Measurements from ENCODE around the gene WAC. TPM values are rescaled to one million over a fixed set of nuclear protein-coding genes. Genes with fewer than 3 reads are reported as not detected.
A peak's percentile ranks its signal among the peaks of the same experiment; 100 is the strongest.
"Not testable (repeated sequence)": the region's sequence is repeated elsewhere in the genome, so short reads cannot be mapped to it uniquely, and the experiment has no call there.

Gene WAC
- total RNA-seq, 1 donor from 2014 or later, result 36.6 TPM

DNA sequence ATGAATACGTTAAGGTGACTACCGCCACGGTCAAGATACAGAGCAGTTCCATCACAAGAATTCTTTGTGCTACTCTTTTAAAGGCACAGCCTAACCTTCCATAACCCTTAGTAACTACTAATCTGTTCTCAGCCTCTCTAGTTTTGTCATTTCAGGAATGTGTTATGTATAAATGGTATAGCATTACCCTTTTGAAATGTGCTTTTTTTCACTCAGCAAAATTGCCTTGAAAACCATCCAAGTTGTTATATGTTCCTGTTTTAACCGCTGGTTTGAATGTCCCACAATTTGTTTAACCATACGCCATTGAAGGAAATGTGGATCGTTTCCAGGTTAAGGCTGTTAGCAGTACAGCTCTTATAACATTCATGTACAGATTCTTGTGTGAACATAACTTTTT is 32.0 kb downstream of the WAC start:
- TF ChIP-seq, protein P1, sequence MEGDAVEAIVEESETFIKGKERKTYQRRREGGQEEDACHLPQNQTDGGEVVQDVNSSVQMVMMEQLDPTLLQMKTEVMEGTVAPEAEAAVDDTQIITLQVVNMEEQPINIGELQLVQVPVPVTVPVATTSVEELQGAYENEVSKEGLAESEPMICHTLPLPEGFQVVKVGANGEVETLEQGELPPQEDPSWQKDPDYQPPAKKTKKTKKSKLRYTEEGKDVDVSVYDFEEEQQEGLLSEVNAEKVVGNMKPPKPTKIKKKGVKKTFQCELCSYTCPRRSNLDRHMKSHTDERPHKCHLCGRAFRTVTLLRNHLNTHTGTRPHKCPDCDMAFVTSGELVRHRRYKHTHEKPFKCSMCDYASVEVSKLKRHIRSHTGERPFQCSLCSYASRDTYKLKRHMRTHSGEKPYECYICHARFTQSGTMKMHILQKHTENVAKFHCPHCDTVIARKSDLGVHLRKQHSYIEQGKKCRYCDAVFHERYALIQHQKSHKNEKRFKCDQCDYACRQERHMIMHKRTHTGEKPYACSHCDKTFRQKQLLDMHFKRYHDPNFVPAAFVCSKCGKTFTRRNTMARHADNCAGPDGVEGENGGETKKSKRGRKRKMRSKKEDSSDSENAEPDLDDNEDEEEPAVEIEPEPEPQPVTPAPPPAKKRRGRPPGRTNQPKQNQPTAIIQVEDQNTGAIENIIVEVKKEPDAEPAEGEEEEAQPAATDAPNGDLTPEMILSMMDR (IDR thresholded peaks at IDR 0.05; ENCODE audit: insufficient read depth, low read length, severe bottlenecking), result no peak
- H3K27me3 ChIP-seq (ENCODE audit: control insufficient read depth, insufficient read depth, low read length), result no peaks in the 10 kb centered on the region
- FAIRE-seq, result no peak
- DNase-seq (ENCODE audit: low read depth), result no peak
- H3K36me3 ChIP-seq (ENCODE audit: control insufficient read depth, insufficient read depth, low read length), result peaks cover 4% of the 10 kb centered on the region
- H3K4me3 ChIP-seq (ENCODE audit: low read depth, low read length), result no peak overlapping the region

- no peak overlapping the region for H3K4me3 ChIP-seq (ENCODE audit: low read depth, low read length)
- DNase-seq (ENCODE audit: low read depth) (no peak), FAIRE-seq (no peak)
- TF ChIP-seq, protein P1 (IDR thresholded peaks at IDR 0.05; ENCODE audit: insufficient read depth, low read length, severe bottlenecking), result no peak
- peaks cover 2% of the 10 kb centered on the region for H3K36me3 ChIP-seq (ENCODE audit: control insufficient read depth, insufficient read depth, low read length)
- no peaks in the 10 kb centered on the region for H3K27me3 ChIP-seq (ENCODE audit: control insufficient read depth, insufficient read depth, low read length)
These were observed 33.6 kb downstream of the WAC start for GRCh38 chr10:28566458-28567015.

DNA sequence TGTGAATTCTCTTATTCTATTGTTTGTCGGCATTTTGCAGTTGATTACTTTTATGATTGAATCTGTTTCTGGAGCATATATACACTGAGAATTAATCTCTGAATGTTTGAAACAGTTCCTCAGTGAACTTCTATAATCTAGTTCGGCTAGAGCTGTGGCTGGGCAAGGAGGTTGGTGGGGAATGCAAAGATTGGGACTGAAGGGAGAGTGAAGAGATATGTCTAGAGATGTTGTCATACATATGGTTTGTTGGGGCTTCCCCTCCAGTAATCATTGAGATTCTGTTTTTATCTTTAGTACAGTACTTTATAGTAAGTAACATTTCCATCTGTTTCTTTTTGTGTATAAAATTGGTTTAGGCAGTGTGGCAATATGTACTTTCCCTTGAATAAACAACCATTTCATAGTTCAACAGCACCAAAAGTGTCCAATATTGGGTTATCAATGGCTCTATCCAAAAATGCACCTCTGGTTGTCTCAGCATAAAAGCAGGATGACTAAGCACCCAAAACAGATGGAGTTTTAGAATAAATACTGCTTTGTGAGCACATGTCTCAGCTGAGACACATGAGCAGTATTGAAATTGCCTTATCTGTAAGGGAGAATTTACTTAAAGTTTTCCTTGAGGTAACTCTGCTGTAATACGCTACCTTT is 36.7 kb downstream of the WAC start:
- Histone ChIP-seq H3K36me3 (ENCODE audit: control insufficient read depth, insufficient read depth, low read length) (peaks cover 2% of the 10 kb centered on the region), H3K4me3 (ENCODE audit: low read depth, low read length) (no peak overlapping the region), H3K27me3 (ENCODE audit: control insufficient read depth, insufficient read depth, low read length) (no peaks in the 10 kb centered on the region)
- TF ChIP-seq, protein P1 (IDR thresholded peaks at IDR 0.05; ENCODE audit: insufficient read depth, low read length, severe bottlenecking), result no peak
- DNase-seq (ENCODE audit: low read depth), result peak; percentile 25
- no peak for FAIRE-seq

- Histone ChIP-seq H3K27me3 (ENCODE audit: control insufficient read depth, insufficient read depth, low read length) (no peaks in the 10 kb centered on the region), H3K4me3 (ENCODE audit: low read depth, low read length) (no peak overlapping the region), H3K36me3 (ENCODE audit: control insufficient read depth, insufficient read depth, low read length) (peaks cover 2% of the 10 kb centered on the region)
- no peak for FAIRE-seq
- TF ChIP-seq, protein P1 (IDR thresholded peaks at IDR 0.05; ENCODE audit: insufficient read depth, low read length, severe bottlenecking), result no peak
- DNase-seq (ENCODE audit: low read depth), result no peak
These were observed 37.7 kb downstream of the WAC start for GRCh38 chr10:28570598-28570997.

GRCh38 chr10:28571265-28571664 is 38.3 kb downstream of the WAC start:
- peaks cover 2% of the 10 kb centered on the region for H3K36me3 ChIP-seq (ENCODE audit: control insufficient read depth, insufficient read depth, low read length)
- DNase-seq (ENCODE audit: low read depth), result no peak
- FAIRE-seq, result no peak
- no peak overlapping the region for H3K4me3 ChIP-seq (ENCODE audit: low read depth, low read length)
- TF ChIP-seq, protein P1 (IDR thresholded peaks at IDR 0.05; ENCODE audit: insufficient read depth, low read length, severe bottlenecking), result no peak
- H3K27me3 ChIP-seq (ENCODE audit: control insufficient read depth, insufficient read depth, low read length), result no peaks in the 10 kb centered on the region

DNA sequence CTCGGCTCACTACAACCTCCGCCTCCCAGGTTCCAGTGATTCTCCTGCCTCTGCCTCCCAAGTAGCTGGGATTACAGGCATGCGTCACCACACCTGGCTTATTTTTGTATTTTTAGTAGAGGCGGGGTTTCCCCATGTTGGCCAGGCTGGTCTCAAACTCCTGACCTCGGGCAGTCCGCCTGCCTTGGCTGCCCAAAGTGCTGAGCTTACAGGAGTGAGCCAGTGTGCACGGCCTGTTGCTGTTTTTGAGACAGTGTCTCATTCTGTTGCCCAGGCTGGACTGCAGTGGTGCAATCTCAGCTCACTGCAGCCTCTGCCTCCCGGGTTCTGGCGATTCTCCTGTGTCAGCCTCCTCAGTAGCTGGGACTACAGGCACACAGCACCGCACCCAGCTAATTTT is 41.3 kb downstream of the WAC start:
- not testable (repeated sequence) for DNase-seq (ENCODE audit: low read depth); H3K27me3 ChIP-seq (ENCODE audit: control insufficient read depth, insufficient read depth, low read length); H3K36me3 ChIP-seq (ENCODE audit: control insufficient read depth, insufficient read depth, low read length); H3K4me3 ChIP-seq (ENCODE audit: low read depth, low read length); FAIRE-seq
